ENCODE results near the gene CCNL1. TPM values are rescaled to one million over a fixed set of nuclear protein-coding genes. Genes with fewer than 3 reads are reported as not detected.

Gene CCNL1
- total RNA-seq, 1 donor = 175 TPM

DNA sequence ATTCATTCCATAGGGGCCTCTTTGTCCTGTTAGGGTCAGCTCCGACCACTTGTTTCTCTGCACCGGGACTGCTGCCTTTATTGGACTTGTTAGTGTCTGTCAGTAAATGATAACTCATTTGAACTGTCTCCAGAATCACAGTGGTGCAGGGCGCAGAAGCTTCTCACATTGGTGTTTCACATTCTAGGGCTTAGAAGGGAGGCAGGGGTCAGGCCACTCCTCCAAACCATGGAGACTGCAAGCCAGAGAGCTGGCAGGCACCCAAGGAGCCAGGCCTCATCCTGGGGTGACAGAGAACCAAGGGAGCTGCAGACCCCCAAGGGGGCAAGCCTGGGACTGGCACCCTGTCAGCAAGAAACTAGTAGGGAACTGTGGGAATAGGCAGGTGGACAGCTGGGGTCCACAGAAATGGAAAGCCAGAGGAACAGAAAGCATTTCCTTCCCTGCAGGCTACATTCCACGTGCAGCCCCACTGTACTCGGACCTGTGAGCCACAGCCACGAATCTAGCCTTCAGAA is 49.1 kb downstream of the CCNL1 start:
- peak; percentile 83 for DNase-seq (ENCODE audit: low read depth)
- TF ChIP-seq, protein P1, sequence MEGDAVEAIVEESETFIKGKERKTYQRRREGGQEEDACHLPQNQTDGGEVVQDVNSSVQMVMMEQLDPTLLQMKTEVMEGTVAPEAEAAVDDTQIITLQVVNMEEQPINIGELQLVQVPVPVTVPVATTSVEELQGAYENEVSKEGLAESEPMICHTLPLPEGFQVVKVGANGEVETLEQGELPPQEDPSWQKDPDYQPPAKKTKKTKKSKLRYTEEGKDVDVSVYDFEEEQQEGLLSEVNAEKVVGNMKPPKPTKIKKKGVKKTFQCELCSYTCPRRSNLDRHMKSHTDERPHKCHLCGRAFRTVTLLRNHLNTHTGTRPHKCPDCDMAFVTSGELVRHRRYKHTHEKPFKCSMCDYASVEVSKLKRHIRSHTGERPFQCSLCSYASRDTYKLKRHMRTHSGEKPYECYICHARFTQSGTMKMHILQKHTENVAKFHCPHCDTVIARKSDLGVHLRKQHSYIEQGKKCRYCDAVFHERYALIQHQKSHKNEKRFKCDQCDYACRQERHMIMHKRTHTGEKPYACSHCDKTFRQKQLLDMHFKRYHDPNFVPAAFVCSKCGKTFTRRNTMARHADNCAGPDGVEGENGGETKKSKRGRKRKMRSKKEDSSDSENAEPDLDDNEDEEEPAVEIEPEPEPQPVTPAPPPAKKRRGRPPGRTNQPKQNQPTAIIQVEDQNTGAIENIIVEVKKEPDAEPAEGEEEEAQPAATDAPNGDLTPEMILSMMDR (IDR thresholded peaks at IDR 0.05; ENCODE audit: insufficient read depth, low read depth, low read length) = no peak
- H3K4me3 ChIP-seq (ENCODE audit: low read depth, low read length) = no peak overlapping the region

DNA sequence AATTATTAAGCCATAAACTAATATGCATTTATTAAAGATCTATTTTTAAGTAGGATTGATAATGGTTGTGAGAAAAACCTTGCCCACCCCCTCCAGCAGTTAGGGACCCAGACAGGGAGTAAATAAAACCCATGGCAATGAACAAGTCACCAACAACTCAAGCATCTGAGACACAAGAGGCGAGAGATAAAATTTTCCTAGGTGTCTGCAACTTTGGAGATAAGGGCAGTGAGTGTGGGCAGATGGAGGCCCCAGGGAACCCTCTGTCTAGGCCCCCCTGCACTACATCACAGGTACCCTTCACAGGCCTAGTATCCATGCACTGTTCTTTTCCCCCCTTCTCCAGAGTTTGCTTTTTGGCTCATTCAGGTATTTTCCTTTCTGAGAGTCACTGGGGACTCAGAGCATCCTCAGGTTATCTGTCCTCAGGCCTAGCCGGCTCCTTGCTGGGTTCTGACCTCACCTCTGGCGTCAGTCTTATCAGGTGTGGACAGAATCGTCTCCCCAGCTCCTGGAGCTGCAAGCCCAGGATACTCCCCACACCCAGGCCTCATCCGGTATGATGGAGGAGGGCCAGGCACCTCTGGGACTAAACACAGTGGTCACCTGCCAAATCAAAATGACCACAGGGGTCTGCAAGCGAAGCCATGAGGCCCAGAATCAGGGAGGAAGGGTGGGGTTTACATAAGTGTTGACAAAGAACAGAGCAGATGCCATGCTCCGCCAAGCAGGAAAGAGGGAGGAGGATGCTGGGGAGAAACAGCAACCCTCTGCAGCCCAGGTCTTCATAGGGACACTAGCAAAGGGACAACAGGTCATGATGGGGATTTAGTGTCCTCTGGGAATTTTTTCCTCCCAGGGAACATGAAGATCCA is 50.4 kb downstream of the CCNL1 start:
- TF ChIP-seq, protein P1 (IDR thresholded peaks at IDR 0.05; ENCODE audit: insufficient read depth, low read depth, low read length) = no peak
- peak; percentile 47 for DNase-seq (ENCODE audit: low read depth)
- H3K4me3 ChIP-seq (ENCODE audit: low read depth, low read length) = no peak overlapping the region

DNA sequence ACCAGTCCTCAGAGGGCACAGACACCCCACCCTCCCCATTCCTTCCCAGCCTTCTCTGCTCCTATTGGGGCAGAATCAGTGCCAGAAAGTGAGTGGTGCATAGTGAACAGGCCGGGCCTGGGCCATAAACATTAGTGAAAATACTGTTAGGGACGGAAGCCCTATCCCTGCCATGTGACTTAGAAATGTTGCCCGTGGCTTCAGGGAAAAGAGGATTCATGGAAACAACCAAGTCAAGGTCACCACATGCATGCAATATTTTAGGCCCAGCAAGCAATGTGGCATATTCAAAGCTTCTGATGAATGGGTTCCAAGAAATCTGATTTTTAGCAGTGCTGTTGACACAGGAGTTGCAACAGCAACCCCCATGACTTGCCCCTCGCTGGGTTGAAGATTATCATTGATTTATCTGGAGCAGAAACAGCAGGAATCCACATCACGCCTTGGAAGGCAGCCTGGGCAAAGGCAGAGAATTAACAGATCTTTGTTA is 52.3 kb downstream of the CCNL1 start:
- no peak overlapping the region for H3K4me3 ChIP-seq (ENCODE audit: low read depth, low read length)
- TF ChIP-seq, protein P1 (IDR thresholded peaks at IDR 0.05; ENCODE audit: insufficient read depth, low read depth, low read length) = no peak
- DNase-seq (ENCODE audit: low read depth) = peak; percentile 96

DNA sequence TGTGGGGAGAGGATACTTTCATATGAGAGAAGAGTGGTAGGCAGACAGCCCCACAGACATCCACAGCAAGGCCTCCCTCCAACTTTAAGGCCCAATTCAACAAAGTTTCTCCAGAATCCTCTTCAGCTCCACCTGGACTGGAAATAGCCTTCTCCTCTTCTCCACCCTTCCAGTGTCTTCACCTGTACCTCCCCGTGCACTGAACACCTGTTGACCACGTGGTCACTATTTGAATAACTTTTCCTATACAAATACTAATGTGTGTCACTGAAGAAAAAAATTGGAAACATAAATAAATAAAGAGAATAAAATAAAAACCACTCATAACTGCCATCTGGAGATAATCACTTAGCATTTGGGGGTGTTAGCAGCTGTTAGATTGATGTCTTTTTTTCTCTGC is 52.9 kb downstream of the CCNL1 start:
- TF ChIP-seq, protein P1 (IDR thresholded peaks at IDR 0.05; ENCODE audit: insufficient read depth, low read depth, low read length) = no peak
- no peak for DNase-seq (ENCODE audit: low read depth)
- H3K4me3 ChIP-seq (ENCODE audit: low read depth, low read length) = no peak overlapping the region

DNA sequence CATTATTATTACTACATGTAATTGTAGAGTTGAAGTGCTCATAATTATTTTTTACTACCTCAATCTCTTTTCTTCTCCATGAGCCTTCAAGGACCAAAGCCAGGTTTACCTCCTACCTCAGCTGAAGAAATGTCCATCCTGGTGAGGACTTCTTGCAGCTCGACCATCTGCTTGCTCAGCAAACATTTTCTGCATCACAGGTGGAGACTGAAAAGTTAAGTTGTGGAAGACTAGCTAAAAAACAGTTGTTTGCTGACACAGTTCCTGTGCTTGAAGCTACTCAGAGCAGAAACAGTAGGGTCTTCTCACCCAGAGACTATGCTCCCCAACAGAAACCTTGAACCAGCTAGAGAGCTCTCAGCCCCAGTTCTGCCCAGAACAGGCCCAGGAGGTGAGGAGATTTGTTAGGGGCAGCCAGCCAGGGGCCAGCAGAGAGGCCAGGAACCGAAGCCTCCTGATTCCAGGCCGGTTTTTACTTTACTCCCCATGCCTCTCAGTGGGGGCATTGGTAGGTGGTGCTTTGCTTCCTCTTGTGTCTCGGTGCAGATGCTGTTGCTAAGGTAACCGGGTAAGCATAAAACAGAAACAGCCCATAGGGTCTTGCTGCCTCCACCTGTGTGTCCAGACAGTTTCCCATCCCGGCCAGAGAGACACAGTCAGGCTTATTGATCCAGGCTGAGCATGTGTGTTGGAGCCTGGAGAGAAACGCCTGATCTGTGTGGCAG is 54.9 kb downstream of the CCNL1 start:
- no peak for DNase-seq (ENCODE audit: low read depth)
- TF ChIP-seq, protein P1 (IDR thresholded peaks at IDR 0.05; ENCODE audit: insufficient read depth, low read depth, low read length) = no peak
- H3K4me3 ChIP-seq (ENCODE audit: low read depth, low read length) = no peak overlapping the region

DNA sequence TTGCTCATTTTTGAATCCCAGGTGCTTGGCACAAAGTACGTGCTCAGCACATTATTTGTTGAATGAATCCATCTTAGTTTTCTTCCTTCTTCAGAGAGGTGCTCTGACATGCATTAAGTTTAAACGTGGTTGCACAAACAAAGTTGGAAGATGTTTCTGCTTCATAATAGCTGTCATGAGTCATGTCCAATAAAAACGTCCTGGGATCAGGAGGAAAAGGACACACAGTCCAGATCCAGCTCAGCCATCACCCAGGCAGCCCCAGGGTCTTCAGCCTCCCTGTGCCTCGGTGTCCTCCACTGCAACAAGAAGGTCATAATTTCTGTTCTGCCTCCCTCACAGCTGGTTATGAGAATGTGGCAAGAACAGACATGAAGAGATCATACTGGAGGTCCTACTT is 55.4 kb downstream of the CCNL1 start:
- H3K4me3 ChIP-seq (ENCODE audit: low read depth, low read length) = no peak overlapping the region
- DNase-seq (ENCODE audit: low read depth) = peak; percentile 94
- TF ChIP-seq, protein P1 (IDR thresholded peaks at IDR 0.05; ENCODE audit: insufficient read depth, low read depth, low read length) = no peak
